Right hindlimb (tissue), 1 donor: ENCODE measurements around the gene OR6C76.

Source experiments
- DNase-seq: peaks from one replicate; pipeline ENCODE4 v3.0.0-alpha.2; 2018

The OR6C76 gene

GRCh38 chr12:55470088-55470829 is 44.2 kb downstream of the OR6C76 start, which contains the start of gene OR6C70:
Gene OR6C70 (minus strand): TSS chr12:55470138. CDS start chr12:55470138, 0 bp downstream.
- DNase-seq: no peak

DNA sequence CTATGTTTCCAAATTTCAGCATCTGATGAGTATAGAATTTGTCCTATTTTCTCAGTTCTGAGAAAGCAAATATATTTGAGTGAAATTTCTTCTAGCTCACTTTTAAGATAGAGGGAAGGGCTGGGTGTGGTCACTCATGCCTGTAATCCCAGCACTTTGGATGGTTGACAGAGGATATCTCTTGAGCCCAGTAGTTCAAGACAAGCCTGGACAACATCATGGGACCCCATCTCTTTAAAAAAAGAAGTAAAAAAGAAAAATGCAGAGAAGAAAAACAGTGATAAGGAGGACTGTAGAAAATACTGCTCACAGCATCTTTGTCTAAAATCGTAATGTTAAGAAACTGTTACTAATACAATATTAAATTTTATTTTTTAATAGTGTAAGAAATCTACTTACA is 46.2 kb downstream of the OR6C76 start:
- DNase-seq: no peak
